DMS53 treated with DMSO at 0.1 percent for 48 hours (cell line): Measurements from ENCODE around the gene SORBS2.

Experiments used
- DNase-seq: peaks from one replicate; lab custom pipeline; 2025; ENCODE audit not compliant: unreplicated experiment; lab: John Stamatoyannopoulos, UW

Gene SORBS2

DNA sequence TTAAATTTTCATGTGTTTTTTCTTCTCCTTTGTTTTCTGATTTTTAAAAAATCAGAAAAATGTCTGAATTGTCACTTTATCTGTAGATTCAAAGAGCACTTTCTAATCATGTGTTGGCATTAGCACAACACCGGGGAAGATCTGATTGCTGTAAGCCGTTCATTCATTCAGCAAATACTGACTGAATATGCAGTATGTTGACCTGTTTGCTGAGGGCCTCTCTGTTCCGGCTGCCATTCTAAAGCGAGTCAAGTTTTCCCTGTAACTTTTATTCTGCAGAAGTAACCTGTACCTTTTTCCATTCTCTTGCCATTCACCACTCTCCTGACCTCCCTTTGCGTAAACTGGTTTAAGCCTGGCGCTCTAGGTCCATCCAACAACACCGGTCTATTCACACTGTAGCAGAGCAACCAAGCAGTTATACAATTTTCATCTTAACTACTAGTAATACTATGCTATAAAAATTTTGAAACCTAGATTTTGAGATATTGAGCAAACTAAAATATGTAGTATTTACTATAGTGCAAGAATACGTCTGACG is 6.7 kb downstream of the SORBS2 start:
- DNase-seq, result no peak

DNA sequence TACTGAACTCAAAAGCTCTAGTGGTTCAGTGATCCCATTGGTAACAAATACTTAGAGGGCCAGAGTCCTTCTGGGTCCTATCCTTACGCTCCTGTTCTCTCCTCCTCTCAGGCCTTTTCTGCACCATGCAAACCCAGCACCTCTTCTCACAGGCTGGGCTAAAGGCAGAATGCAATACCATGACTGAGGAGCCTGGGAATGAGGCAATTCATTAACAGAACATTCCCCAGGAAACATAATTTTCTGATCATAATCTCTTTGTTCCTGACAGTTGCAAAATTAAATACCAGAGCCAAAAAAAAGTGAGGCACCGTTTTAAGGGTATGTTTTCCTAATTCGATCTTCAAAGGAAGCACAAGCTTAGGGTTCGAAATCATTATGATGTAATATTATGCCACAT is 9.0 kb downstream of the SORBS2 start:
- DNase-seq, result no peak

DNA sequence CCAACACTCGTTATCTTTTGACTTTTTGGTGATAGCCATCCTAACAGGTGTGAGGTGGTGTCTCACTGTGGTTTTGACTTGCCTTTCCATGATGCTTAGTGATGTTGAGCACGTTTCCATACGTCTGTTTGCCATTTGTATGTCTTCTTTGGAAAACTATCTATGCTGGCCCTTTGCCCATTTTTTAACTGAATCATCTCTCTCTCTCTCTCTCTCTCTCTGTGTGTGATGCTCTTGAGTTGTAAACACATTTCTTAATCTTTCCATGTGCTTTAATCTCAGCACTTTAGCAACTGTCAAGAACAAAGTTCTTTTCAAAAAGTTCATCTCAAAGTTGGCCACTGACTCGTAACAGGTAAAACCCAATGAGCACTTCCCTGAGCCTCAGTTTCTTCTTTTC is 10.5 kb downstream of the SORBS2 start:
- DNase-seq, result no peak

- no peak for DNase-seq
These were observed 11.6 kb downstream of the SORBS2 start for GRCh38 chr4:185800266-185800945.

DNA sequence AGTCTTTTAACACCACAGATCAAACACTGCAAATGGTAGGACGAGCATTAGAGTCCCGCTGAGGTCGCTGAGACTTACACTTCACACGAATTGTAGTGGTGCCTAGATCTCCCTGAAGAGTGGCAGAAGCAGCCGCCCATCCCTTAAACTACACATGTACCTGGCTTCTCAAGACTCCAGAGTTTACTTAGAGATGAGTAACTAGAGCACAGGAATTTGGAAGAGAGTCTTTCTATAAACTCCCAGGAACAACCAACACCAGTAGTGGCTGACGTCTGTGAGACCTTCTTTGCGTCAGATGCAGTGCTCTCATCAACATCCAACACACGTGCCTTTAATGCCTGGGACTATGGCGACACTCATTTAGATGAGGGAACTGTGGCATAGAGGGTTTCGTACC is 12.6 kb downstream of the SORBS2 start:
- no peak for DNase-seq

- no peak for DNase-seq
These were observed 14.2 kb downstream of the SORBS2 start for GRCh38 chr4:185797596-185798338.

GRCh38 chr4:185797018-185797417 is 15.0 kb downstream of the SORBS2 start:
- no peak for DNase-seq

- no peak for DNase-seq
These were observed 15.8 kb downstream of the SORBS2 start for GRCh38 chr4:185796176-185796575.

GRCh38 chr4:185794637-185795036 is 17.4 kb downstream of the SORBS2 start:
- no peak for DNase-seq

DNA sequence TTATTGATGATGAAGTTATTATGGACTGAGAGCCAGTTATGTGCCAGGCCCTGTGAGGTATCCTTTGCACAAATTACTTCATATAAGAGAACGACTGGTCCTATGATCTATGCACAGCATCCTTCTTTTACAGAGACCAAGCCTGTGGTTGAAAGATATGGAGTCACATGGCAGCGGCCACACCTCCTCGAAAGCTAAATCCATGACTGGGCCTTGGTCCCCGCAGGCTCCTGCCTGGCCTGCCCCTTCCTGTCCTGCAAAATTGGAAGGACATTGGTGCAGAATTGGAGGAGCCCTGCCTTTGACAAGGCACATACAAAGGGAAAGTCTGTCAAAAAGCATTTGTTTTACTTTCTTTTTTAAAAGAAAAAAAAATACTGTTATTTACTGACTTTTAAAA is 18.3 kb downstream of the SORBS2 start:
- no peak for DNase-seq

DNA sequence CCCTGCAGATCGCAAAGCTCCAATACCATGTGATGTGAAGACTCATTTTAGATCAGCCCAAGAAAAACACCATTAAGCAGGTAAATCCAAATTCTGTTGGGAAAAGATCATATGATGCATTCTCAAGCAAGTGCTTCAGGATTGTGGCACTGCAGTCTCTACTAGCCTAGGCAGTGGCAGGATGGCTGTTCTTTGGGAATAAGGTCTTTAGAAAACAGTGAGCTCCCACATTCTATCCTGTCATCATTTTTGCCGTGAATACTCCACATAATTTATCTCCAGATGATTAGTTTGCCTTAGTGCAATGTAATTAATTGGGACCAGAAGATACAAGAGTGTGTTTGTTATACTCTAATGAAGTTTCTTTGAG is 18.9 kb downstream of the SORBS2 start:
- DNase-seq, result no peak

- DNase-seq, result no peak
These were observed 19.4 kb downstream of the SORBS2 start for GRCh38 chr4:185792384-185793115.

DNA sequence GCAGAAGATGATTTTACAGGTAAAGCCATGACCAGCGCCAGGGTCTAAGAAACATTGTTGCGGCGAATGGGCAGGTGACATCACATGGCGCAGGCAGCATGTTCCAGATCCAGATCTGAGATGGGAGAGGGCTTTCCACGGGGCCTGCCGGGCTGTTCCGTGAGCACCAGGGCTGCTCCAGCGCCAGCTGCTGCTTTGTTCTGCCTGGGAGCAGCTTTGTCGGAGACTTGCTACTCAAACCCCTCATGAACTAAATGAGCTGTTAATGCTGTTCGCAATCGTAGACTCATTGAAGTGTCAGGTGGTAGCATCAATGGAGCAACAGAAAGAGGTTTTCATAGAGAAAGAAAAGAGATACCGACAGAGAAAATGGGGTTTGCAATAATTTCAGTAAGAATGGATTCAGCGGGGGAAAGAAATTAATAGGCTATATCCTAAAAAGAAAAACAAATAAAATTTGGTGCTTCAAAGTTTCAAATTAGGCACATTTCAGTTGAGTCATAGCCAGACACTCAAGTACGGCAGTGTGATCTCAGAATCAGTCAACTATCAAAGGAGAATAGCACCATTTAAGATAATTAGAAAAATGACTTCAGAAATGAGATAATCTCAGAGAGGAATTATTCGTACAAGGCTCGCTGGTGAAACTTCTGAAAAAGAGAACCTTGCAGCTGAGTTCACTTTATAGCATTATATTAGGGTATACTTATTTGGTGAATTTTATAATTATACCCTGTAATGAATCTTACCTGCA is 23.9 kb downstream of the SORBS2 start:
- no peak for DNase-seq

DNA sequence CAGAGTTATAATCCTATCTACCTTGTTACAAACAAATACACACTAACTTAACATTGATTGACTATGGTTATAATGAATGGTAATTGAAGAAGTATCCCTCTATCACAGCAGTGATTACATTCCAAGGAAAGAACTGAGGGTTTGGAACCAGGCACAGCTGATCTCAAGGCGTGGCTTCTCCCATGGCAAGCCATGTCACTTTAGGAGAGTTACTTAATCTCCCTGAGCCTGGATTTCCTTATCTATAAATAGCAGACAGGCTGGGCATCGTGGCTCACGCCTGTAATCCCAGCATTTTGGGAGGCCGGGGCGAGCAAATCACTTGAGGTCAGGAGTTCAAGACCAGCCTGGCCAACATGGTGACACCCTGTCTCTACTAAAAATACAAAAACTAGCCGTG is 25.6 kb downstream of the SORBS2 start:
- DNase-seq, result no peak

DNA sequence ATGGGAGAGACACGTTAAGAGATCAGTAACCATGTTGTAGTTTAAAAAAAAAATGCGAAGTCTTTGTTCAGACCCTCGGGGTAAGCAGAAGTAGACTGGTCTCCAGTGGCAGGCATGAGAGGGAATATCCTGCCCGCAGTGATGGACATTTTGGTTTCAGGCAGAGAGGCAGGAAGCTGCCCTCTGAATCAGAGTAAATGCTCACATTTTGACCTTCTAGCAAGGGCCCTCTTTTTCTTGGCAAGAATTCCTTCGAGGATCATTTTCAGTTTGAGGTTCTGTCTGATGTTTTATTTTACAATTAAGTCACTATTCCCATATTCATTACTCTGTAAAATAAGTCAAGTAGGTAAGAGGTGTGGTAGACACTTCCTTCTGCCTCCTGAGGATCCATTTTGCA is 28.4 kb downstream of the SORBS2 start:
- DNase-seq, result no peak

DNA sequence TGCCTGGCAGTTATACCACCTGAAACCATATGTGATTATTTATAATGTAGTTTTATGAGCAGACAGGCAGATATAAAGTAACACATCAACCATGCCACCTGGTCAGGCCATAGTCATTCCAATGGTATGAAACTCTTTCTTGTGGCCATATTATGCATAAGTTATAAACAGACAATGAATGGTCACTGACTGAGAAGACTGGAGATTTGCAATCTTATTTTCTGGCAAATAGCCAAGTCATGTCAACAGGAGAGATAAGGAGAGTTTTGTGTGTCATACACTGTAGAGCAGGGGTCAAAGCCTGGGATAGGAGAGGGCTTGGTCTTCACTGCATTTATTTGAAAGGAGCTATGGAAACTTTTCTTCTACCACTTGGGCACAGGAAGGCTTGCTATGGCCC is 29.5 kb downstream of the SORBS2 start:
- DNase-seq, result no peak

- DNase-seq, result no peak
These were observed 30.3 kb downstream of the SORBS2 start for GRCh38 chr4:185781555-185782215.

- DNase-seq, result no peak
These were observed 31.5 kb downstream of the SORBS2 start for GRCh38 chr4:185780472-185780871.

DNA sequence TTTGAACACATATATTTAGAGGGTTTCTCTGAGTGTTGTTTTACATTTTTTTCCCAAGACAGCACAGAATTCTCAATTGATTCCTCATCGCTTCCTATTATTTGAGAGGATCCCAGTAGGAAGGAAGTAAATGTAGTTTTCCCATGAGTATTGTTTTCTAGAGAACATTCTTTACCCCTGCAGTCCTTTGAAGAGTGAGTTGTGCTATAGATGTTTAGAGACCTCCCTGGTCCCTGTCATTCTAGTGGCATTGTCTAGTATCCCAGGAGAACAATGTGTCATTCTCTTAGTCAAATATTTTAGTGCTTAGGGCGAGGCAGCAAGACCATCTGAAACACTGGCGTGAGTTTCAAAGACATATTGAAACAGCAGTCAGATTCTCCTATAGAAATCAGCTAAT is 32.5 kb downstream of the SORBS2 start:
- DNase-seq, result no peak

DNA sequence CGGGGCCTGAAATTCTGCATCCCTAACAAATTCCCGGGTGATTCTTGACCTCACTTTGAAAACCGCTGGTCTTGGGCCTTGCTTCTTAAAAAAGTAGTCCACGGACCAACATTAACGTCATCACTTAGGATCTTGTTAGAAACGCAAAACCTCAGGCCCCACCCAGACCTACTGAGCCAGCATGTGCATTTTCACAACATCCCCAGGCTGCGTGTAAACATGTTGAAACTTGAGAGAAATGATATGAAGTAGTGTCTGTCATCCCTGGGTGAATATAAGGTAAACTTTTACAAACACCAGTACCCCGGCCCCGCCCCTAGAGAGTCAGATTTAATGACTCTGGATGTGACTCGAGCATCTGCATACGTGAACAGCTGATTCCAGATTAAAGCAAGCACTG is 33.7 kb downstream of the SORBS2 start:
- no peak for DNase-seq
